ENCODE measurements around the gene SLC15A5. TPM values are rescaled to one million over a fixed set of nuclear protein-coding genes. Genes with fewer than 3 reads are reported as not detected.

SLC15A5 gene
- total RNA-seq, 4 donors from 2014 or later: not detected

GRCh38 chr12:16282081-16282480 is 4.6 kb upstream of the SLC15A5 start:
- Histone ChIP-seq H3K9me3 (no peaks in the 10 kb centered on the region), H3K27ac (no peak overlapping the region), H3K4me3 (no peak overlapping the region), H3K36me3 (no peaks in the 10 kb centered on the region), H3K27me3 (no peaks in the 10 kb centered on the region), H3K4me1 (no peaks in the 10 kb centered on the region)
- 86% methylated on average over 2 of the region's 2 CpGs for WGBS
- TF ChIP-seq POLR2AphosphoS5 (IDR thresholded peaks at IDR 0.05) (no peak), CTCF (IDR thresholded peaks at IDR 0.05) (no peak), POLR2A (IDR thresholded peaks at IDR 0.05) (no peak), EP300 (IDR thresholded peaks at IDR 0.05) (no peak)
- no peak for DNase-seq (ENCODE audit: low spot score in 2 of 2)

- Histone ChIP-seq H3K4me1 (no peaks in the 10 kb centered on the region), H3K27me3 (no peaks in the 10 kb centered on the region), H3K9me3 (no peaks in the 10 kb centered on the region), H3K27ac (no peak overlapping the region), H3K4me3 (no peak overlapping the region), H3K36me3 (no peaks in the 10 kb centered on the region)
- TF ChIP-seq EP300 (IDR thresholded peaks at IDR 0.05) (no peak), POLR2A (IDR thresholded peaks at IDR 0.05) (no peak), POLR2AphosphoS5 (IDR thresholded peaks at IDR 0.05) (no peak), CTCF (IDR thresholded peaks at IDR 0.05) (no peak)
- no peak for DNase-seq (ENCODE audit: low spot score in 2 of 2)
- WGBS: 56% methylated on average over 3 of the region's 3 CpGs
Observed at GRCh38 chr12:16281157-16281556, 3.7 kb upstream of the SLC15A5 start.

- WGBS: 72% methylated on average over 3 of the region's 3 CpGs
- no peak for DNase-seq (ENCODE audit: low spot score in 2 of 2)
- TF ChIP-seq EP300 (IDR thresholded peaks at IDR 0.05) (no peak), CTCF (IDR thresholded peaks at IDR 0.05) (no peak), POLR2A (IDR thresholded peaks at IDR 0.05) (no peak), POLR2AphosphoS5 (IDR thresholded peaks at IDR 0.05) (no peak)
Observed at GRCh38 chr12:16272222-16272621, 5.3 kb downstream of the SLC15A5 start.

GRCh38 chr12:16271062-16271461 is 6.4 kb downstream of the SLC15A5 start:
- Histone ChIP-seq H3K27ac (no peak overlapping the region), H3K36me3 (no peaks in the 10 kb centered on the region), H3K4me3 (no peak overlapping the region), H3K9me3 (no peaks in the 10 kb centered on the region), H3K27me3 (no peaks in the 10 kb centered on the region), H3K4me1 (no peaks in the 10 kb centered on the region)
- TF ChIP-seq EP300 (IDR thresholded peaks at IDR 0.05): no peak
- no peak for DNase-seq (ENCODE audit: low spot score in 2 of 2)
- 35% methylated on average over 1 of the region's 1 CpG for WGBS

More at GRCh38 chr12:16272222-16272621, 5.3 kb downstream of the SLC15A5 start:
- Histone ChIP-seq H3K36me3 (no peaks in the 10 kb centered on the region), H3K4me3 (no peak overlapping the region), H3K27ac (no peak overlapping the region), H3K27me3 (no peaks in the 10 kb centered on the region), H3K9me3 (no peaks in the 10 kb centered on the region), H3K4me1 (no peaks in the 10 kb centered on the region)

GRCh38 chr12:16269946-16270345 is 7.5 kb downstream of the SLC15A5 start:
- H3K4me1 ChIP-seq: no peaks in the 10 kb centered on the region
- no peaks in the 10 kb centered on the region for H3K9me3 ChIP-seq
- 79% methylated on average over 2 of the region's 2 CpGs for WGBS
- no peak overlapping the region for H3K27ac ChIP-seq
- no peak overlapping the region for H3K4me3 ChIP-seq
- H3K27me3 ChIP-seq: no peaks in the 10 kb centered on the region
- TF ChIP-seq POLR2AphosphoS5 (IDR thresholded peaks at IDR 0.05) (no peak), CTCF (IDR thresholded peaks at IDR 0.05) (no peak), POLR2A (IDR thresholded peaks at IDR 0.05) (no peak), EP300 (IDR thresholded peaks at IDR 0.05) (no peak)
- H3K36me3 ChIP-seq: no peaks in the 10 kb centered on the region
- DNase-seq (ENCODE audit: low spot score in 2 of 2): no peak

GRCh38 chr12:16266085-16266484 is 11.4 kb downstream of the SLC15A5 start:
- Histone ChIP-seq H3K27me3 (no peaks in the 10 kb centered on the region), H3K4me1 (no peaks in the 10 kb centered on the region), H3K36me3 (no peaks in the 10 kb centered on the region), H3K9me3 (peaks cover 3% of the 10 kb centered on the region), H3K4me3 (no peak overlapping the region), H3K27ac (no peak overlapping the region)
- no peak for DNase-seq (ENCODE audit: low spot score in 2 of 2)
- 77% methylated on average over 1 of the region's 1 CpG for WGBS
- no peak for TF ChIP-seq CTCF (IDR thresholded peaks at IDR 0.05)
- TF ChIP-seq EP300 (IDR thresholded peaks at IDR 0.05): no peak
- no peak for TF ChIP-seq POLR2A (IDR thresholded peaks at IDR 0.05)
- TF ChIP-seq POLR2AphosphoS5 (IDR thresholded peaks at IDR 0.05): no peak

Measured in suprapubic skin (tissue), 4 donors.